Peyer's patch (tissue), 4 donors: ENCODE measurements around the gene SCARB1.

Source experiments
- CTCF ChIP-seq, 6 experiments: fragments of 450-650 bp in 4 of 6; fragments of 200-600 bp in 2 of 6; sonication (generic) in 1 of 6; IDR thresholded peaks; one replicate each; pipeline ENCODE4 v1.5.1; 2017 to 2019; ENCODE audit warnings: antibody characterized with exemption in 6 of 6, mild to moderate bottlenecking in 3 of 6, moderate library complexity in 1 of 6
- POLR2A ChIP-seq, 2 donors: fragments of 450-650 bp; IDR thresholded peaks; one replicate each; pipeline ENCODE4 v1.5.1; 2017; ENCODE audit warnings: antibody characterized with exemption in 2 of 2, mild to moderate bottlenecking in 2 of 2, moderate library complexity in 2 of 2

GRCh38 chr12:124901003-124901402 lies 37.3 kb upstream of the SCARB1 start:
- TF ChIP-seq CTCF (IDR thresholded peaks at IDR 0.05): no peak
- TF ChIP-seq POLR2A (IDR thresholded peaks at IDR 0.05): no peak
